Midbrain (tissue), 1 donor: ENCODE data around the gene SLX9.

ENCODE experiments used
- DNase-seq: peaks from one replicate; lab custom pipeline; 2025; lab: John Stamatoyannopoulos, UW

Gene SLX9

GRCh38 chr21:44991538-44992483 lies 52.0 kb downstream of the SLX9 start:
- no peak for DNase-seq

- DNase-seq: no peak
Measured at GRCh38 chr21:44992608-44993031, 52.8 kb downstream of the SLX9 start.

GRCh38 chr21:44993321-44994046 lies 53.7 kb downstream of the SLX9 start:
- no peak for DNase-seq

- DNase-seq: no peak
Measured at GRCh38 chr21:44994047-44994694, 54.3 kb downstream of the SLX9 start.

GRCh38 chr21:44994695-44995342 lies 55.0 kb downstream of the SLX9 start:
- no peak for DNase-seq

- DNase-seq: no peak
Measured at GRCh38 chr21:44995343-44995941, 55.6 kb downstream of the SLX9 start.

GRCh38 chr21:44996096-44996495 lies 56.3 kb downstream of the SLX9 start:
- DNase-seq: no peak

- no peak for DNase-seq
Measured at GRCh38 chr21:44996501-44996921, 56.7 kb downstream of the SLX9 start.

- DNase-seq: no peak
Measured at GRCh38 chr21:44996983-44997936, 57.4 kb downstream of the SLX9 start.

GRCh38 chr21:44998086-44998620 lies 58.3 kb downstream of the SLX9 start:
- no peak for DNase-seq

- DNase-seq: no peak
Measured at GRCh38 chr21:44998621-44999427, 59.0 kb downstream of the SLX9 start.

- DNase-seq: no peak
Measured at GRCh38 chr21:44999428-44999971, 59.7 kb downstream of the SLX9 start.

GRCh38 chr21:44999972-45000636 lies 60.3 kb downstream of the SLX9 start:
- no peak for DNase-seq

- no peak for DNase-seq
Measured at GRCh38 chr21:45000637-45001133, 60.9 kb downstream of the SLX9 start.

- DNase-seq: peak; percentile 6
Measured at GRCh38 chr21:45001134-45002095, 61.6 kb downstream of the SLX9 start.

GRCh38 chr21:45002381-45003204 lies 62.8 kb downstream of the SLX9 start:
- DNase-seq: no peak
